ENCODE results near the gene DOK6.
"Not testable (repeated sequence)": the region's sequence is repeated elsewhere in the genome, so short reads cannot be mapped to it uniquely, and the experiment has no call there.

Gene DOK6

DNA sequence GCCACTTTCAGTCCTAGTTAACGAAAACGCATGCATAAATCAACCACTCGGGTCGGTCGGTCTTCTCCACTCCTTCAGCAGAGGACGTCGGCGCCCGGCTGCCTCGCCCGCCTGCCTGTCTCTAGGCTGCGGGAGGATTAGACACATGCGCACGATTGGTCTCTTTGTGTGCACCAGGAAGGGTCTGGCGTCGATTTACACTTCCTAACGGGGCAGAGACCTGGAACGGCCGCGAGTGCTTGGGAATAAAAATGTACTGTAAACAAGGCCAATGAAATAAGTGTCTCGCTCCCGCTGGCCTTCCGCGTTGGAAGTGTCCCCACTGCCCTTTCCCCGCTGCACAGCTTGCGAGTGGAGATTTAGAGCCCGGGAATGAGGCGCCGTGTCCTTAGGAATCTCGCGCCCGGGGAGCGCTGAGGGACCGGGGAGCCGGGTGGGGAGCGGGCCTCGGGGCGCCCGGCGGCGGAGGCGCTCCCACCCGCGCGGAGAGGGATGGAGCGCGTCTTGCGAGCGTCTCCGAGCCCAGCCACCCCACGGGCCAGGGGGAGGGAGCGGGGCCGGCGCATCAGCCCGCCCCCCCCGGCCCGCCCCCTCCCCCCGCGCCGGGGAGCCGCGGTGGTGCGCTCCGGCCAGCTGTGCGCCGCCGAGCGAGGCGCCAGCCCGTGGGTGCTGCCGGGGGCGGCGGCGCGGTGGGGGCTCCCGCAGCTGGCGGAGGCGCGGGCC is at the start of gene DOK6:
TSS of gene DOK6 (plus strand) at position 636 of the 723 bp plus-strand sequence.
- peaks cover 8% of the 10 kb centered on the region for H3K4me1 Mint-ChIP-seq
- no peaks in the 10 kb centered on the region for H3K36me3 Mint-ChIP-seq (ENCODE audit: insufficient read depth)
- no peaks in the 10 kb centered on the region for H3K9me3 Mint-ChIP-seq
- H3K27me3 Mint-ChIP-seq, result peaks cover 60% of the 10 kb centered on the region
- no peak within 1 kb of the TSS for H3K27ac Mint-ChIP-seq (ENCODE audit: low read depth)
- H3K4me3 Mint-ChIP-seq, result peak within 1 kb of the TSS; percentile 48
- no peak for DNase-seq (ENCODE audit: low spot score in 2 of 2)
- peak; percentile 26 for ATAC-seq (replicated peaks; ENCODE audit: extremely low read depth, poor library complexity, severe bottlenecking)

DNA sequence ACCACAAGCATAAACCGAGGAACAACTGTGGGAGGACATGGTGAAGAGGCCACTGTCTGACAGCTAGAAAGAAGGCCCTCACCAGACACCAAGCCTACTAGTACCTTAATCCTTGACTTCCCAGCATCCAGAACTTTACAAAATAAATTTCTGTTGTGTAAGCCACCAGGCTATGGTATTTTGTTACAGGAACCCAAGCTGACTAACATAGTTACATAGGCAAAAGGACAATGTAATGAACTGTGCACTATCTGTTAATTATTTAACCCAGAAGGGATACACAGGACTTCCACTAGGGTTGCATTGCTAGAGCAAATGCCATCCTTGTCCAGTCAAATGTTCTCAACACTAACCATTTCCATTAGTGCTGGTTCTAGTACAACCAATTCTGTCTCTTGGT is 47.7 kb upstream of the DOK6 start:
- Mint-ChIP-seq H3K36me3 (ENCODE audit: insufficient read depth) (no peaks in the 10 kb centered on the region), H3K9me3 (peaks cover 10% of the 10 kb centered on the region)

DNA sequence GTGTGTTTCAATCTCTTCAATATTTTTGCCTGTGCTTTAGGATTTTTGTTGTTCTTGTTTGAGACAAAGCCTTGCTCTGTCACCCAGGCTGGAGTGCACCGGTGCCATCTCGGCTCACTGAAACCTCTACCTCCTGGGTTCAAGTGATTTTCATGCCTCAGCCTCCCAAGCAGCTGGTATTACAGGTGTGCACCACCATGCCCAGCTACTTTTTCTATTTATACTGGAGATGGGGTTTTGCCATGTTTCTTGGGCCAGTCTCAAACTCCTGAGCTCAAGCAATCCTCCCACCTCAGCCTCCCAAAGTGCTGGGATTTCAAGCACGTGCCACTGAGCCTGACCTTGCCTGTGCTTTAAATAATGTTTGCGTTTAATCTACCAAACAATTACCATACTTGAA is 43.1 kb upstream of the DOK6 start:
- Mint-ChIP-seq H3K27me3 (no peaks in the 10 kb centered on the region), H3K27ac (ENCODE audit: low read depth) (no peak overlapping the region), H3K36me3 (ENCODE audit: insufficient read depth) (no peaks in the 10 kb centered on the region), H3K4me1 (no peaks in the 10 kb centered on the region), H3K4me3 (no peak overlapping the region), H3K9me3 (peaks cover 15% of the 10 kb centered on the region)
- ATAC-seq (replicated peaks; ENCODE audit: extremely low read depth, poor library complexity, severe bottlenecking) (no peak), DNase-seq (ENCODE audit: low spot score in 2 of 2) (no peak)

More for the DNA sequence above, 47.7 kb upstream of the DOK6 start:
- no peak for ATAC-seq (replicated peaks; ENCODE audit: extremely low read depth, poor library complexity, severe bottlenecking)
- Mint-ChIP-seq H3K27me3 (no peaks in the 10 kb centered on the region), H3K4me1 (no peaks in the 10 kb centered on the region), H3K4me3 (no peak overlapping the region), H3K27ac (ENCODE audit: low read depth) (no peak overlapping the region)
- DNase-seq (ENCODE audit: low spot score in 2 of 2), result no peak

DNA sequence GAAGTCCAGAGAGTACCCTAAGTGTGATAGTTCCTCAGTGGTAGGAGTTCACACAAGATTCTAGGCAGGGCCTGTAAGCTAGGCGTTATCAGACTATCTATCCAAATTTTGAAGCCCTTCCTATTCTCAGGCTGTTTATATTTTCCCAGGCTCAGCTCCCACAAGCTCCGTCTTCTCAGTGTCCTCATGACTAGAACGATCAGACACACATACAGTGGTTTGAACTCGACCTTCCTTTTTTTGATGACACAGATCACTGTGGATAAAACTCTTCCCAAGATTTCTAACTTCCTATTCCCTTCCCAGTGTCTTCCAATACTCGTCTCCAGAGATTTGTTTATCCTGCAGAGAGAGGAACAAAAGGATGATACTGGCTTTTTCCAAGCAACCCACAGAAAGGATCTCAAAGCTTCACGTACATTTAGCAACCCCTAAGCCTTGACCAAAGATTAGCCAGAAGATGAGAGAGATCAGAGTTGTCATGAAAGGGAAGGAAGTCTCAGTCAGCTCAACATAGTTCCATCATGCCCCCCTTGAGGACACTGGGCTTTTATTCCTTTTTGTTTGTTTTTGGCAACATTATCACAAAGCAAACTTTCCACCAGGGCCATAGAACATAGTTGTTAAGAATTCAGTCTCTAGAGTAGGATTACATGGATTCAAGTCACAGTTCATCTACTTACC is 42.3 kb upstream of the DOK6 start:
- Mint-ChIP-seq H3K27ac (ENCODE audit: low read depth) (no peak overlapping the region), H3K4me3 (no peak overlapping the region), H3K36me3 (ENCODE audit: insufficient read depth) (no peaks in the 10 kb centered on the region), H3K4me1 (no peaks in the 10 kb centered on the region), H3K27me3 (no peaks in the 10 kb centered on the region), H3K9me3 (peaks cover 15% of the 10 kb centered on the region)
- DNase-seq (ENCODE audit: low spot score in 2 of 2) (no peak), ATAC-seq (replicated peaks; ENCODE audit: extremely low read depth, poor library complexity, severe bottlenecking) (no peak)

GRCh38 chr18:69359768-69360167 is 40.9 kb upstream of the DOK6 start:
- not testable (repeated sequence) for H3K27me3 Mint-ChIP-seq; H3K27ac Mint-ChIP-seq (ENCODE audit: low read depth); H3K4me1 Mint-ChIP-seq; ATAC-seq (replicated peaks; ENCODE audit: extremely low read depth, poor library complexity, severe bottlenecking); H3K36me3 Mint-ChIP-seq (ENCODE audit: insufficient read depth); DNase-seq (ENCODE audit: low spot score in 2 of 2); H3K4me3 Mint-ChIP-seq
- H3K9me3 Mint-ChIP-seq, result peaks cover 15% of the 10 kb centered on the region

- DNase-seq (ENCODE audit: low spot score in 2 of 2), result no peak
- H3K27ac Mint-ChIP-seq (ENCODE audit: low read depth), result no peak overlapping the region
- H3K4me3 Mint-ChIP-seq, result no peak overlapping the region
- no peak for ATAC-seq (replicated peaks; ENCODE audit: extremely low read depth, poor library complexity, severe bottlenecking)
- no peaks in the 10 kb centered on the region for H3K4me1 Mint-ChIP-seq
- peaks cover 2% of the 10 kb centered on the region for H3K36me3 Mint-ChIP-seq (ENCODE audit: insufficient read depth)
- no peaks in the 10 kb centered on the region for H3K27me3 Mint-ChIP-seq
- peaks cover 4% of the 10 kb centered on the region for H3K9me3 Mint-ChIP-seq
Observed at GRCh38 chr18:69364930-69365329, 35.8 kb upstream of the DOK6 start.

DNA sequence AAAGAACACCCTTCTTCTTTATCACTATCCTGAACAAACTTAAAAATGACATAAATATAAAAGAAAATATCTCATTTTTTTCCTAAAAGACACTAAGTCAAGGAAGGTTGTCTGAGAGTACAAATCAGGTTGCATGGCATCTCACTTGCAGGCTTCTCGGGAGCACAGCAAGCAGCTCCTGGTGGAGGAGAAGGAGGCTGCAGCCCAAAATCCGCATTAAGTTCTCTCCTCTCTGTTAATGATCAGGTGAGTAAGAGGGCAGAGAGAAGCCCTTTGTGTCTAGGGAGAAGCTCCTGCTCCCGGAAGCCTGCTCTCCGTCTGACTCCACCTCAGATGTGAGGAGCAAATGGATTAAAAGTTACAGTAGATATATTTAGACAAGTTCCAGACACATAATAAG is 35.0 kb upstream of the DOK6 start:
- peaks cover 2% of the 10 kb centered on the region for H3K36me3 Mint-ChIP-seq (ENCODE audit: insufficient read depth)
- no peak for ATAC-seq (replicated peaks; ENCODE audit: extremely low read depth, poor library complexity, severe bottlenecking)
- H3K9me3 Mint-ChIP-seq, result no peaks in the 10 kb centered on the region
- no peaks in the 10 kb centered on the region for H3K27me3 Mint-ChIP-seq
- DNase-seq (ENCODE audit: low spot score in 2 of 2), result no peak
- no peak overlapping the region for H3K4me3 Mint-ChIP-seq
- H3K4me1 Mint-ChIP-seq, result no peaks in the 10 kb centered on the region
- no peak overlapping the region for H3K27ac Mint-ChIP-seq (ENCODE audit: low read depth)

GRCh38 chr18:69367104-69367503 is 33.6 kb upstream of the DOK6 start:
- Mint-ChIP-seq H3K4me3 (no peak overlapping the region), H3K9me3 (no peaks in the 10 kb centered on the region), H3K4me1 (no peaks in the 10 kb centered on the region), H3K36me3 (ENCODE audit: insufficient read depth) (peaks cover 2% of the 10 kb centered on the region), H3K27me3 (no peaks in the 10 kb centered on the region), H3K27ac (ENCODE audit: low read depth) (no peak overlapping the region)
- DNase-seq (ENCODE audit: low spot score in 2 of 2) (no peak), ATAC-seq (replicated peaks; ENCODE audit: extremely low read depth, poor library complexity, severe bottlenecking) (no peak)

DNA sequence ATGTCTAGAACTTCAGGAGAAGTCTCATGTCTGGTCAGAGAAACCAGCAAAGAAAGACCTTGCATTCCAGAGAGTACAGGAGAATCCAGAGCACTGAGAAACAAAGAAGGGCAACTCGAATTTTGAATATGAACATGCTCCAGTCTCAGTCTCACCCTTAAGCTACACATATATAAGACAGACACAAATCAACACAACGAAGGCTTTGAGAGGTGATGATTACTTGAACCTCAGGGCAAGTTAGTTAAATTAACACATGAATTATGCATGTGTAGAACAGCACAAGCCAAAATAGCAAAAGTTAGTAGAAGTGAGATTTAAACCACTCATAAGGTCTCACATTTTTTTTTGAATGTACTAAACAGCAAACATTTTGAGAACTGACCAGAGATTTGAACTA is 29.0 kb upstream of the DOK6 start:
- no peaks in the 10 kb centered on the region for H3K4me1 Mint-ChIP-seq
- DNase-seq (ENCODE audit: low spot score in 2 of 2), result no peak
- no peaks in the 10 kb centered on the region for H3K9me3 Mint-ChIP-seq
- no peak overlapping the region for H3K4me3 Mint-ChIP-seq
- H3K36me3 Mint-ChIP-seq (ENCODE audit: insufficient read depth), result no peaks in the 10 kb centered on the region
- H3K27me3 Mint-ChIP-seq, result peaks cover 16% of the 10 kb centered on the region
- no peak for ATAC-seq (replicated peaks; ENCODE audit: extremely low read depth, poor library complexity, severe bottlenecking)
- no peak overlapping the region for H3K27ac Mint-ChIP-seq (ENCODE audit: low read depth)

- no peaks in the 10 kb centered on the region for H3K4me1 Mint-ChIP-seq
- no peak for ATAC-seq (replicated peaks; ENCODE audit: extremely low read depth, poor library complexity, severe bottlenecking)
Observed at GRCh38 chr18:69380324-69380723, 20.4 kb upstream of the DOK6 start.

DNA sequence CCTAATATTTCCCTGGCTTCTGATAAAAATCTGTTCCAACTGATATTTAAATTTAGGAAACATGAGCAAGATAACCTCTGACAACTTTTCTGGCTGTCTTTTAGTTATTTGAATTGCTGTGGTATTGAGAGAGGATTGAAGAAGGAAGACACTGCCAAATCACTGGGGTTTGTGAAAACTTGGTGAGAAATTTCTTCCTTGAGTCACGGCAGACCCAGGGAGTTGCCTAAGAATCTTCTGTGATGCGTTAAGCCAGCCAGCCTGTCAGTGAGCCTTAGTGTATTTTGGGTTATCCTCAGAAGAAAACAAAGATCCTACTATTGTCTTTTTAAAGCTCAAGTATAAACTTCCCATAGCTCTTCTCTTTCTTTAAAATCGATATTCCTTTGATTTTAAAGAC is 17.5 kb upstream of the DOK6 start:
- Mint-ChIP-seq H3K27me3 (no peaks in the 10 kb centered on the region), H3K27ac (ENCODE audit: low read depth) (no peak overlapping the region), H3K4me1 (no peaks in the 10 kb centered on the region)

More at GRCh38 chr18:69380324-69380723, 20.4 kb upstream of the DOK6 start:
- no peaks in the 10 kb centered on the region for H3K36me3 Mint-ChIP-seq (ENCODE audit: insufficient read depth)
- H3K4me3 Mint-ChIP-seq, result no peak overlapping the region
- DNase-seq (ENCODE audit: low spot score in 2 of 2), result no peak
- H3K9me3 Mint-ChIP-seq, result no peaks in the 10 kb centered on the region
- no peak overlapping the region for H3K27ac Mint-ChIP-seq (ENCODE audit: low read depth)
- peaks cover 7% of the 10 kb centered on the region for H3K27me3 Mint-ChIP-seq

GRCh38 chr18:69387186-69387585 is 13.5 kb upstream of the DOK6 start:
- Mint-ChIP-seq H3K27ac (ENCODE audit: low read depth) (no peak overlapping the region), H3K9me3 (no peaks in the 10 kb centered on the region), H3K4me1 (no peaks in the 10 kb centered on the region), H3K36me3 (ENCODE audit: insufficient read depth) (no peaks in the 10 kb centered on the region), H3K4me3 (no peak overlapping the region), H3K27me3 (no peaks in the 10 kb centered on the region)
- DNase-seq (ENCODE audit: low spot score in 2 of 2) (no peak), ATAC-seq (replicated peaks; ENCODE audit: extremely low read depth, poor library complexity, severe bottlenecking) (no peak)

More for the DNA sequence above, 17.5 kb upstream of the DOK6 start:
- no peak for DNase-seq (ENCODE audit: low spot score in 2 of 2)
- Mint-ChIP-seq H3K9me3 (no peaks in the 10 kb centered on the region), H3K36me3 (ENCODE audit: insufficient read depth) (no peaks in the 10 kb centered on the region), H3K4me3 (no peak overlapping the region)
- no peak for ATAC-seq (replicated peaks; ENCODE audit: extremely low read depth, poor library complexity, severe bottlenecking)

- no peaks in the 10 kb centered on the region for H3K36me3 Mint-ChIP-seq (ENCODE audit: insufficient read depth)
- H3K27me3 Mint-ChIP-seq, result no peaks in the 10 kb centered on the region
- DNase-seq (ENCODE audit: low spot score in 2 of 2), result no peak
- no peak for ATAC-seq (replicated peaks; ENCODE audit: extremely low read depth, poor library complexity, severe bottlenecking)
- no peaks in the 10 kb centered on the region for H3K9me3 Mint-ChIP-seq
- no peak overlapping the region for H3K4me3 Mint-ChIP-seq
- no peak overlapping the region for H3K27ac Mint-ChIP-seq (ENCODE audit: low read depth)
- H3K4me1 Mint-ChIP-seq, result no peaks in the 10 kb centered on the region
Observed at GRCh38 chr18:69388222-69388621, 12.5 kb upstream of the DOK6 start.
